ENCODE measurements around the gene HAUS3. TPM values are rescaled to one million over a fixed set of nuclear protein-coding genes. Genes with fewer than 3 reads are reported as not detected.
"Not testable (repeated sequence)": the region's sequence is repeated elsewhere in the genome, so short reads cannot be mapped to it uniquely, and the experiment has no call there.

The HAUS3 gene
- total RNA-seq, 1 experiment from 2014 or later: 11.0 TPM

- peak; percentile 79 for DNase-seq (ENCODE audit: low spot score)
Observed at GRCh38 chr4:2220016-2220630, 21.8 kb downstream of the HAUS3 start.

- no peak for DNase-seq (ENCODE audit: low spot score)
Observed at GRCh38 chr4:2219233-2219760, 22.6 kb downstream of the HAUS3 start.

- no peak for DNase-seq (ENCODE audit: low spot score)
Observed at GRCh38 chr4:2218436-2218835, 23.5 kb downstream of the HAUS3 start.

DNA sequence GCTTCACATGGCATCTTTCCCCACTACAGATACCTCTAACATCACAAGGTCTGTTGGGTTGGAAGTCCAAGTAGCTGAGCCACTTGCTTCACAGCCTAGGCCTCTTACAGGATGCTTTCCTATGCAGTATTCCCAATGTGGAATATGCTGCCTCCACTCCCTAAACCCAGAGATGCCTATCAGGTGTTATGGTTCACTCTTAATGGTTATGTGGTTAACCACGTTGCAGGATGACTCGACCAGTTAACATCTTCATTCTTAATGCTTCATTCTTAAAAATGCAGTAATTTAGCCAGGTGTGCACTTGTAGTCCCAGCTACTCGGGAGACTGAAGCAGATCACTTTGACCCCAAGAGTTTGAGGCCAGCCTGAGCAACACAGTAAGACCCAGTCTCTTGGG lies 24.2 kb downstream of the HAUS3 start:
- DNase-seq (ENCODE audit: low spot score): no peak

DNA sequence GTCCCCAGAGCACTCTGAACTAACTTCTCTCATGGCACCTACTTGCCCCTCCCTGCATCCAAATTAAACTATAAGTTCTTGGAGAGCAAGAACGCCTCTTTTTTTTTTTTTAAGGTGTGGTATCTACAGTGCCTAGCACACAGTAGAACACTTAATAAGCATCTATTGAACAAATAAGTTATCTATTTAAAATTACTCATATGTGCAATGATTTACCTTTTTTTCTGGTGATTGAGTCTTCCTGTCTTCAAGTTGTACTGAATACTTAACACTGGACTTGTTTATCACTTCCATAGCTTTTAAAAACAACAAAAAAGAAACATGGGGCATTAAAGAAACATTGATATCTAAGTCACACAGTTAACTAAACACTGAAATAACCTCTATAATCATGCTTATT lies 29.1 kb downstream of the HAUS3 start:
- DNase-seq (ENCODE audit: low spot score): no peak

DNA sequence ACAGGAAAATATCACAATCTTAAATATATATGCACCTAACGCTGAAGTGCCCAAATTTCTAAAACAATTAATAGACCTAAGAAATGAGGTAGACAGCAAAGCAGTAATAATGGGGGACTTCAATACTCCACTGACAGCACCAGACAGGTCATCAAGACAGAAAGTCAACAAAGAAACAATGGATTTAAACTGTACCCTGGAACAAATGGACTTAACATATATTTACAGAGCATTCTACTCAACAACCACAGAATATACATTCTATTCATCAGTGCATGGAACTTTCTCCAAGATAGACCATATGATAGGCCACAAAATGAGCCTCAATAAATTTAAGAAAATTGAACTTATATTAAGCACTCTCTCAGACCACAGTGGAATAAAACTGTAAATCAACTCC lies 39.1 kb downstream of the HAUS3 start:
- DNase-seq (ENCODE audit: low spot score): not testable (repeated sequence)

DNA sequence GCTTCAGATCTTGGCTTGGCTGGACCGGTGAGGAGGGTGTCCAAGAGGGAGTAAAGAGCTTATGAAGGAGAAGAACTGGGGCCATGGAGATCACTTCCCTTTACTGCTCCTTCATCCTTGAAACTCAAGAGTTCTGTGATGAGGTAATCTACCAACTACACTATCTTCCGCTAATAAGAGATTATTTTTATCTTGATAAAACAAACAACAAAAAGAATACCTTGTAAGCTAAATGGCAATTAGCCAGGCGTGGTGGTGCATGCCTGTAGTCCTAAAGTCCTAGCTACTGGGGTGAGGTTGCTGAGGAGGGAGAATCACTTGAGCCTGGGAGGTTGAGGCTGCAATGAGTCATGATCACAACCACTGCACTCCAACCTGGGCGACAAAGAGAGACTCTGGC lies 47.4 kb downstream of the HAUS3 start:
- no peak for DNase-seq (ENCODE audit: low spot score)

DNA sequence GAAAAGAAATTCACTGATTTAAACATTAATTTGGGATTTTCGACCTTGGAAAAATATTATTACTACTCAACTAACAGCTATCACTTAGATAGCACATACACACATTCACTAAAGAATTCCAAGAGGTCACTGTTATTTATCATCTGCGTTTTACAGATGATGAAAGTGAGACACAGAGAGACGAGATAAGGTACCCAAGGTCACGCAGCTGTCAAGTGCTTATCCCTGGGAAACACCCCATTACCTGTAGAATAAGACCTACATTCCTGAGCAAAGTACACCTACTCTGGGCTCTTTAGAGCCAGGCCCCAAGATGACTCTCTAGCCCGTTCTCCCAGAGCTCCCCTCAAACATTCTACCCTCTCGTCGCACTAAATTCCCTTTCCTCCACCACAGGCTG lies 48.6 kb downstream of the HAUS3 start:
- no peak for DNase-seq (ENCODE audit: low spot score)

- no peak for DNase-seq (ENCODE audit: low spot score)
Observed at GRCh38 chr4:2186865-2187172, 55.1 kb downstream of the HAUS3 start.

GRCh38 chr4:2186133-2186864 lies 55.6 kb downstream of the HAUS3 start:
- DNase-seq (ENCODE audit: low spot score): no peak

GRCh38 chr4:2183394-2183793 lies 58.5 kb downstream of the HAUS3 start:
- DNase-seq (ENCODE audit: low spot score): no peak

GRCh38 chr4:2182994-2183393 lies 58.9 kb downstream of the HAUS3 start:
- DNase-seq (ENCODE audit: low spot score): no peak

DNA sequence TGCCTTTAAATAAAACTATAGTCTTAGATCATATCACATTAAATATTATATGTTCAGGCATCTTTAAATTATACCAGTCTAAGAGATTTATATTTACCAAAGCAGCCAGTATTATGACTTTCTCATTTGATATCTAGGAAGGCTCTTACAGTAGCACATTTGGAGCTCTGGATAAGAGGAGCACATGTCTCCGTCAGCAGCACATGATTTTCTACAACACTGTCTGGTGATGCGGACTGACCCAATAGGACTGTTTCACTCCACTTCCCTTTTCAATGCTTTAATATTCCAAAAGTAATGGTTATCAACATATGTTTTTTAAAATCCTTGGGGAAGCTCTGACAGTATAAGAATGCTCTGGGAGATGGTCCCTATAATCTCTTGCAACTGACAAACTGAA lies 61.5 kb downstream of the HAUS3 start:
- DNase-seq (ENCODE audit: low spot score): no peak

DNA sequence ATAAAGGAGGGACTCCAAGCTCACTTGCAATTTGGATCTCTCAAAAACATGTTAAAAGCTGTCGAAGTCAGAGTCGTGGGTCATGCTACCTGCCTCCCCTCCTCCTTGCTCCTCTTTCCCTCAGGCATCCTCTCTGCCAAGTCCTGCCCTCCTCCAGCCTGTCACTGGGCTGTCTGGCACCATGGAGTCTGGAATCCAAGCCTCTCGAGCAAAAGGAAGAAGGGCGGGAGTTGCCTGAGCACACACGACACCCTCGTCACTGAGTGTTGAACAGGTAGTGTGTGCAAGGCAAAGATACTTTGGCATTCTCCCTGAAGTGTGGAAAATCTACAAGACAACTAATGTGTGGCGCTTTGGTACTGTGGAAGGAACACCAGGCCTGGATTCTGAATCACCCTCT lies 62.2 kb downstream of the HAUS3 start:
- DNase-seq (ENCODE audit: low spot score): no peak

- no peak for DNase-seq (ENCODE audit: low spot score)
Observed at GRCh38 chr4:2178986-2179385, 62.9 kb downstream of the HAUS3 start.

Other genes with a start within 250 kb of the HAUS3 start
- gene NELFA, start 233.1 kb downstream of the HAUS3 start, total RNA-seq (2014; rRNA removed; shearing (Covaris generic)): 17.9 and 22.0 TPM in 2 replicates
- 0.45 and 0.58 TPM in 2 replicates for gene NAT8L, start 182.8 kb downstream of the HAUS3 start, total RNA-seq (2014; rRNA removed; shearing (Covaris generic))
- gene POLN, start within 50 bp of the HAUS3 start, total RNA-seq (2014; rRNA removed; shearing (Covaris generic)): 1.0 and 1.8 TPM in 2 replicates
- gene MXD4, start 20.0 kb upstream of the HAUS3 start, total RNA-seq (2014; rRNA removed; shearing (Covaris generic)): 22.1 and 22.9 TPM in 2 replicates
- gene ZFYVE28, start 176.5 kb upstream of the HAUS3 start, total RNA-seq (2014; rRNA removed; shearing (Covaris generic)): 1.9 and 2.7 TPM in 2 replicates
- not detected in 2 replicates for gene CFAP99, start 176.8 kb upstream of the HAUS3 start, total RNA-seq (2014; rRNA removed; shearing (Covaris generic))
- 72.9 and 126 TPM in 2 replicates for gene RNF4, start 227.0 kb upstream of the HAUS3 start, total RNA-seq (2014; rRNA removed; shearing (Covaris generic))